HFF-Myc (cell line): ENCODE measurements around the gene CUX1.

Source experiments
- DNase-seq: peaks from one replicate; pipeline ENCODE4 v3.0.0-alpha.2; 2011; ENCODE audit warnings: low read depth; ENCODE audit errors: extremely low read depth
- H3K4me3 ChIP-seq: replicated peaks from 2 replicates; pipeline ENCODE4 v1.5.1; 2011; ENCODE audit warnings: low read depth, mild to moderate bottlenecking, control low read depth, low read length
- CTCF ChIP-seq: IDR thresholded peaks from 2 replicates; pipeline ENCODE4 v1.5.1; 2012; ENCODE audit warnings: mild to moderate bottlenecking, low read depth, low read length, control low read depth; ENCODE audit errors: missing control alignments

CUX1 gene

DNA sequence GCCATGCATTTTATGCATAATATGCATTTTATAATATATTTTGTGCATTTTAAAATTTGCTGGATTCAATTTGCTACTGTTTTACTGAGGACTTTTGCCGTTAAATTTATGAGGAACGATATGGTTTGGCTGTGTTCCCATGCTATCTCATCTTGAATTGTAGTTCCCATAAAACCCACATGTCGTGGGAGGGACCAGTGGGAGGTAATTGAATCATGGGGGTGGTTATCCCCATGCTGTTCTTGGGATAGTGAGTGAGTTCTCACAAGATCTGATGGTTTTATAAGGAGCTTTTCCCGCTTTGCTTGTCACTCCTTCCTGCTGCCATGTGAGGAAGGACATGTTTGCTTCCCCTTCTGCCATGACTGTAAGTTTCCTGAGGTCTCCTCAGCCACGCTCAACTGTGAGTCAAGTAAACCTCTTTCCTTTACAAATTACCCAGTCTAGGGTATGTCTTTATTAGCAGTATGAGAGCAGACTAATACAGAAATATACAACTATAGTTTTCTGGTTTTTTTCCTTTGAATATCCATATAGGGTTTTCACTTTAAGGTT, 267.9 kb downstream of the CUX1 start:
- TF ChIP-seq CTCF: no peak
- no peak for DNase-seq

DNA sequence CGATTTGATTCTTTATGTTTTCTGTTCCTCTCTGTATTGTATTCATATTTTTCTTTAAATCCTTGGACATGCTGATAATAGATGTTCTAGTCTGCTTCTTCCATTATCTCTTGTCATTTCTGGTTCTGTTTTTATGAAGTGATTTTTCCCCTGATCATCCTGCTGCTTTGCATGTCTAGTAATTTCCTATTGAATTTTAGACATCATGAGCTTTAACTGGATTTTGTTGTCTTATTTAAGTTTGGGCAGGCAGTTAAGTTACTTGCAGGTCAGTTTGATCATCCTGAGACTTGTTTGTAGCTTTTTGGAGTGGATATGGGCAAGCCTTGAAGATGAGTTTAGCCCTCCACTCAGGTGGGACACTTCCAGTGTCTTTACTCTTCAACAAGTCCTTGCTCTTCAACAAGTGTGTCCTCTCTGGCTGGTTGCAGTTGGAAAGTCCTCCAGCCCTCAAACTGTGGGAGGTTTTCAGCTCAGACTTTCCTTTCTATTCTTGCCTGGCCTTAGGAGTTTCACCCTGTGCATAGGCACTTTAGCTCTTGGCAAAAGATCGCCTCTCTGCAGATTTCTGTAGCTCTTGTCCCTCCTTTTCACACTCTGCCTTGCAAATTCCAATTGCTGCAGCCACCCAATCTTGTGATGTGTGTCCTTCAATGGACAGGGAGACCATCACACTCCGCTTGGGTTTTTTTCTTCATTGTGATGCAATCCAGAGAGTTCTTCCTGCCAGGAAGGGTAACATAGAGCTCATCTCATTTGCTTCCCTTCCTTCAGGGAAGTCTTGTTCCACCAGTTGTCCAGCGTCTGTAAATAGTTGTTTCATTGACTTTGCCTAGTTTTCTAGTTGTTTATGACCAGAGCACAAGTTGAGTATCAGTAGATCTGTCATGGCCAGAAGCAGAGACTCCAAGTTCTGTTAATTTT, 272.0 kb downstream of the CUX1 start:
- H3K4me3 ChIP-seq: no peak overlapping the region
- no peak for TF ChIP-seq CTCF
- no peak for DNase-seq

More for the DNA sequence above, 267.9 kb downstream of the CUX1 start:
- H3K4me3 ChIP-seq: no peak overlapping the region

- no peak overlapping the region for H3K4me3 ChIP-seq
- TF ChIP-seq CTCF: no peak
These were observed 276.3 kb downstream of the CUX1 start for GRCh38 chr7:102093599-102094315.

DNA sequence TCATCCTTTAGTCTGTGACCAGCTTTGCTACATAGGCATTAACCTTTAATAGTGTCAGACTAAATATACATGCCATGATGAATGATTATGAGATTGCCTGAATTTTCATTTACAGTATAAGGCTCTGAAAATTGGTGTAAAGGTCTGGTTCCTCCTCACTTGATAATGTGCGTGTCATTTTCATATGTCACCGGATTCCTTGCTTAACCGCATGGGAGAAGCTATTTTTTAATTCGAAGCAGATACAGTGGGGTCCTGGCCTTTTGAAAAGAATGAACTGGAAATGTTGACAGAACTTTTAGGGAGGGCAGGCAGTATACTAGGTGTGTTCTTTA, 276.9 kb downstream of the CUX1 start:
- H3K4me3 ChIP-seq: no peak overlapping the region
- no peak for TF ChIP-seq CTCF
- DNase-seq: peak; percentile 26

More at GRCh38 chr7:102093599-102094315, 276.3 kb downstream of the CUX1 start:
- no peak for DNase-seq

DNA sequence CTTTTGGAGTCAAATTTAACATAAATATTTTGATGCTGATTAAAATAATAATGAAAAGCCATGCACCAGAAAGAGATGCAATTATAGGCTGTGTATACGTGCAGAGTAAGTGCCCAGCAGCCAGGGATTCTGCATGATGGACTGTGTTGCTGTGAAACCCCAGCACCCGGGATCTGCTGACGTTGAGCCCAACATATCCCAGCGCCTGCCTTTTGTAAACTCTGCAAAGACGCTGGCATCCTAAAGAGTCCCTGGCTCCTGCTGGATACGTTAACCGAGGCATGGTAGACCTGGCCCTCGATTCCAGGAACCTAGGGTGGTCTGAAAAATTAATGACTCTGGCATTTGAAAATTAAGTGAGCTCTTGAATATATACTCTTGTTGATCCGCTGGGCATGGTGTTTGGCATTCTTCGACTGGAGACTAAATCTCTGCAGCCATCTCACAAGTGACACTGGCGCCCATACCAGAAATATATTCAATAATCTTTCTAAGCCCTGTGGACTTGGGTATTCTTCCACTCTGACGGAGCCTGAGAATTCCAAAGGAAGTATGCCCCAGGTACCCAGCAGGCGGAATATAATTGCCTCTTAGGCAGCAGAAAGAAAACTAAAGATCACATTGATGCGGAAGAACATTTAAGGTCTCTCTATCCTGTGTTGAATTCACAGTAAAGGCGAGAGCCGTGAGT, 278.0 kb downstream of the CUX1 start:
- H3K4me3 ChIP-seq: no peak overlapping the region
- DNase-seq: no peak
- no peak for TF ChIP-seq CTCF

- DNase-seq: no peak
- TF ChIP-seq CTCF: no peak
- H3K4me3 ChIP-seq: no peak overlapping the region
These were observed 278.5 kb downstream of the CUX1 start for GRCh38 chr7:102096012-102096332.
